GM12878 (cell line): ENCODE results near the gene CELSR1.

Experiments used
- PML ChIP-seq: IDR thresholded peaks from 2 replicates; pipeline ENCODE4 v1.6.1; 2012; ENCODE audit warnings: low read length, inconsistent platforms
- POLR2AphosphoS5 ChIP-seq: IDR thresholded peaks from 2 replicates; pipeline ENCODE4 v1.6.1; 2011; ENCODE audit warnings: mild to moderate bottlenecking, low read length, inconsistent platforms

DNA sequence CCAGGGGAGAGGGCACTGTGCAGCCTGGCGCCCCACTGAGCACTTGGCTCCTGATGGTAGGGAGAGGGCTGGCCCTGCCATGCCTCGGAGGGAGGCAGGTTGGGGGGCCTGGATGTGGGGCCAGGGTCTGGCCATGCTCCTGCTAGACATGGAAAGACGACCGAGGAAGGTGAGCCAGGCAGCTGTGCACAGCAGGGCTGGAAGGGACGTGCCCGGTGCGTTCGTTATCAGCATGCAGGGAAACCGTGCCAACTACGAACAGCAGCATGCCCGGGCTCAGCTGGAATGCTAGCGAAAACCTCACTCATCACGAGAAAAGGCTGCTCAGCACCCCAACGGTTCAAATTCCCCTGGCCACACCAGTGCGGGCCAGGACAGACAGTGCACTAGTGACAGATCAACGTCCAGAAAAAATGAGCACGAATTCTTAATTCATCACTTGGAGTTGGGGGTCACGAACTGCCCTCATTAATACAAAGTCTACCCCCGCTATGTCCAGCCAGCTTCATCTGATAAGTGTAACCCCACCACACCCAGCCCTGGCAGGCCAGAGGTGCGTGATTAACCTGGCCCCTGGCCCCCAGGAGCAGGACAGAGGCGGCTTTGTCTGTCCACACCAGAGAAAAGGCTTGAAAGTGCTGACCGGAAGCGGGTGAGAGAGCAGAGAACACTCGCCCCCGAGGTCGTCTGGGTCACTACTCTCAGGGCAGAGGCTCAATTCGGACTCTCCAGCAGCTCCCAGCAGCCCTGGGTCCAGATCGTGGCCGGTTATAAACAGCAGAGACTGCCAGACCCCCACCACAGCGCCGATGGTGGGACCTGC, 84.2 kb downstream of the CELSR1 start:
- no peak for TF ChIP-seq PML
- TF ChIP-seq POLR2AphosphoS5, result no peak
